GM21447 (cell line): ENCODE measurements around the gene ADAD2.

Experiments
- ATAC-seq: cut with Tn5 transposase; IDR thresholded peaks from one replicate; pipeline ENCODE4 v1.9.1; 2021; ENCODE audit not compliant: unreplicated experiment

The ADAD2 gene

DNA sequence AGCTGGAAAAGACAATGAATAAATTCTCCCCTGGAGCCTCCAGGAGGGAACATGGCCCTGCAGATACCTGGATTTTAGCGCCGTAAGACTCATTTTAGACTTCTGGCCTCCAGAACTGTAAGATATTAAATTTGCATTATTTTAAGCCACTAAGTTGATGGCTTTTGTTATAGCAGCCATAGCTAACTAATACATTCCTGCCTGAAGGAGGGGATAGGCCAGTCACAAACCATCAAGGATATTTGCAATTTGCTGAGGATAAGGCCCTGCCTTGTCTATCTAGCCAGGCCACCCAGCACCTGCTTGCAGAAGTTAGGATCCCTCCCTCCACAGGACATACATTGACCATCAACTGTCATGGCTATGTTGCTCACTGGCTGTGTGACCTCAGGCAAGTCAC lies 53.8 kb downstream of the ADAD2 start:
- ATAC-seq = no peak

DNA sequence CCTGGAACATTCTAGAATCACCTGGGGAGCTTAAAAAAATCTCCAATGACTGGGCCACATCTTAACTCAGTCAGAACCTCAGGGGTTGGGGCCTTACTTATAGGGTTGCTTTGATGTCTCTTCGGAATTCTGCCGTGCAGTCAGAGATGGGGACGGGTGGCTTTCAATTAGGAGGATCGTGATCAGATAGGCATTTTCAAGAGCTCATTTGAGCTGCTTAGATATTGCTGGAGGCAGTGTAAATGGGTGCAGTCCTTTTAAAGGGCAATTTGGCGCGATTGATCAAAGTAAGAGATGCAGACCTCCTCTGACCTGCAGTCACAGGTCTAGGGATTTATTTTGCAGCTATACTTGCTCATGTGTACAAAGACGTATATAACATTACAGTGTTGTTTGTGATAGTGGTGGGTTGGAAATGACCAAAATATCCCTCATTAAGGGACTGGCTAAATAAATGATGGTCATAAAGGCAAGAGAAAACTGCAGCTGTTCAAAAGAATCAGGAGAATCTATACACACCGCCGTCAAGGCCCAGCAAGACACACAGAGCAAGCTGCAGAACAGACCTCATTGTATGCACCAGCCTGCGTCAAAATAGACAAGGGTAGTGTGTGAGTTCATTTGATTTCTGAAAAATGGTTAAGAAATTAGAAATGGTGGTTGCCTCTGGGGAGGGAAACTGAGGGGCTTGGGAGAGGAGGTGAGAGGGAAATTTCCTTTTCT lies 55.2 kb downstream of the ADAD2 start:
- ATAC-seq = no peak

DNA sequence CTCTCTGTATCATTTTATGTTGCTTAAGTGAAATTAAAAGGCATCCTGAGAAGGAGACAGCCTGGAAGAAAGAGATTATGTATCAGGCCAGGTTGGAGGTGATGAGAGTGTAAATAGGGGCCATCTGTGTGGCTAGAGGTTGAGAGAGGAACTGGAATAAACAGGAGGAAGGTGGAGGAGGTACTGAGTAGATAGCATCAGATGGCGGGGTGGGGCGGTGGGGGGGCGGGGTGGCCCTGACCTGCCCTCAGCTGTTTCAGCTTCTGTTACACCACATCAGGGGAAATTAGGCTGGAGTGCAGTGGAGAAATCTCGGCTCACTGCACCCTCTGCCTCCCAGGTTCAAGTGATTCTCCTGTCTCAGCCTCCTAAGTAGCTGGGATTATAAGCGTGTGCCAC lies 55.7 kb downstream of the ADAD2 start:
- no peak for ATAC-seq
